GM18502 (cell line): ENCODE results near the gene FAM124A.
A peak's percentile ranks its signal among the peaks of the same experiment; 100 is the strongest.

Source experiments
- ATAC-seq: cut with Tn5 transposase; IDR thresholded peaks from one replicate; pipeline ENCODE4 v1.9.1; 2021; ENCODE audit warnings: mild to moderate bottlenecking; ENCODE audit not compliant: unreplicated experiment, poor library complexity

FAM124A gene

DNA sequence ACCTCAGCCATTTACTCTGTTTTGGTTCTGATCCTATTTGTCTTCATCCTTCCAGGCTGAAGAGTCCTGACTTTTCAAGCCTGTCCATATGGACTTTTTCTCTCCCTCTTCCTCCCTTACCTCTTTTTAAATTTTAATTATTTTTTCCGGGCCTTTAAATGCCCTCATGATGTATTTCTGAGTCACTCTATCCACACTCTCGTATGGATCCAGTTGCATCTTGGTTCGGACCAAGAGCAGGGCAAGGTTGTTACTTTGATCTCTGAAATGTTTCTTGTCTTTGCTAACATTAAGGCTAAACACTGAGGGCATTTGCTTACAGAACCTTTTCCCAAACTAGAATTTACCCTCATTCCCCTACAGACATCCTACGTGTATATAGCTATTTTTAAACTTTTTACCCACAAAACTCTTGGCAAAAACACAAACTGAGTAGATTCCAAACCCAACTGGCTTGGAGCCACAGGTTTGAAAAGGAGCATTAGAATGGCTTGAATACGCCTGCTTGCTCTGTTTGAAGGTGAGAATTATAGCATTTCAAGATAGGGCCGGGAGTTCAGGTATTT lies 69.9 kb downstream of the FAM124A start:
- no peak for ATAC-seq

DNA sequence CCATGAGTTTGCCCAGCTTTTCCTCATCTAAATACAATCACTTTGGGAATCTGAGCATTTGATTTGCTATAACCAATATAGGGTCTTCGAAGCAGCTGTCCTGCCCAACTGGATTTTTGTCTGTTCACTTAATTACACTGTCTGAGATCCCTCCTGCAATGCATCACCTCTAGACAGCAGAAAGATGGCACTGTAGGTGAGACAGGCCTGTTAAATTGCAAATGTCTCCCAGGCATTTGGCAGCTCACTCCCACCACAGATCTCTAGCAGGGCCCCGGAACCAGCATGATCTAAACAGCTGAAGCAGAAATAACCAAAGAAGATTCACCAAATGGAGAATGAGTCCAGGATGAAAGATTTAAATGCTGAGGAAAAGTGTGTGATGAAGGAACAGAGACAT lies 75.4 kb downstream of the FAM124A start:
- ATAC-seq: no peak

DNA sequence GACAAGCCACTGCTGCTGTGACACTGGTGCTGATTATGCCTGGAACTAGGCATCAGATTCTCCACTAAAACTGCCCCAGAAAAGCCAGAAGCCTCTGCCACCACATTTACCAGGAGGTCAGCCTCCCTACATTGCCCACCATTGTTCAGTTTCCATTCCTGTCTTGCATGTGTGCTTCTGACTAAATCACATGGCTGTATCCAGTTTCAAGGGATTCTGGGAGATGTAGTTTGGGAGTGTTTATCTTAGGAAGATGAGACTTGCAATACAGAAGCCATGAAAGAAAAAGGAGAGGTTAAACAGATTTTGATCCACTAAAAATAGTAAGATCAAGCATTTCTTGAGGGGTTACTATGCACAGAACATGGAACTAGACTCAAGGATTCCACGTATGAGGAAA lies 76.6 kb downstream of the FAM124A start:
- no peak for ATAC-seq

DNA sequence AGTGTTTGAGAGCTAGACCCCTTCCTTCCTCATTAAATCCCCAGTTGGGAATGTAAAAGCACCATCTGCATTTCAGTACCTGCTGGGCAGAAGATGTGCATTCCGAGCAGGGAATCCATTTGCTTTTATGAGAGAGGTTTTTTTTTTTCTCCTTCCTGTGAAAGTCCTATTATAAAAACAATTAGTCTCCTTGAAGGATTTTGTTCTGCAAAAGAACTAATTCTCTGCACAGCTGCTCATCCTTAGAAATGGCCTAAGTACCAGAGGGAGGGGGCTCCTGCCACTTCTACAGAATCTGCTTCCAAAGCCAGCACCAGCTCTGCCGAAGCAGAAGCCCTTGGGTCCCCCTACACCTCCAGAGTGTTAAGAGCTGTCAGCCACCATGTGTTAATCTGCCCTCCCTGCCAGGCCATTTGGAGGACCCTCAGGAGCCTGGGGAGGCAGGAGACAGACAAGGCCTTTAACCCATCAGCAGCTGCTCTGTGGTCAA lies 80.9 kb downstream of the FAM124A start:
- no peak for ATAC-seq

DNA sequence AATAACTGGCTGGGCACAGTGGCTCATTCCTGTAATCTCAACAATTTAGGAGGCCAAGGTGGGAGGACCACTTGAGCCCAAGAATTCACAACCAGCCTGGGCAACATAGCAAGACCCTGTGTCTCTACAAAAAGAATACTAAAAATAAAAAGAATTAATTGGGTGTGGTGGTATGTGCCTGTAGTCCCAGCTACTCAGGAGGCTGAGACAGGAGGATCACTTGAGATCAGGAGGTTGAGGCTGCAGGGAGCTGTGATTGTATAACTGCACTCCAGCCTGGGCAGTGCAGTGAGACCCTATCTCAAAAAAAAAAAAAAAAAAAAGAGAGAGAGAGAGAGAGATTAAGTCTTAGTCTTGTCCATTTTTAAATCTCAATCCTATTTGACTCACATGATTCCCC lies 81.7 kb downstream of the FAM124A start:
- no peak for ATAC-seq

DNA sequence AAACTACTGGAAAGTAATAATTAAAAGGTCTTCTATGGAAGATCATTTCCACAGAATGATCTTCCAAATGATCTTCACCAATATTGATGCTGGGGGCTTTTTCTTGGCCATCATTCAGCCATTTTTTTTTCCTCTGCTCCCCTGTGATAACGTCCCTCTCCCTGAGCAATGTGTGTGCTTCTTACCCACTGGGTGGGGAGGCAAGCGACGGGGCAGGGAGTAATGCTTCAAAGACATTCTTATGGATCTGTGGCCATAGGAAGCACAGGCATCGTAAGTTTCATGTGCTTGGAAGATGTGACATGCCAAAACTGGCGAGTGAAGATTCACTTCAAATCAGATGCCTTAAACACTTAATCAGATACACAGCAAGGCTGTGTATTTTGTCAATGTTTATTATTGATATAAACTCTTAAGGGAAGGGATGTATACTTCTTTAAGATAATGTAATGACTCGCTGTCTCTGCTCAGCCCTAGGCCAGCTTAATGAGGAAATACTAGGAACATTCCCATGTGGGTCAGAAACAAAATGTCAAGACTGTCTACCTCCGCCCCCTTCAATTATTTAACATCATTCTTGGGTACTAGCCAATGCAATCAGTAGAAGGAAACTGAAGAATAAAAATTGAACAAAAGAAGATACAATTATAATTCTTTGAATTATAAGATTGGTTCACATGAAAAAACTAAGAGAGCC lies 83.2 kb downstream of the FAM124A start:
- no peak for ATAC-seq

DNA sequence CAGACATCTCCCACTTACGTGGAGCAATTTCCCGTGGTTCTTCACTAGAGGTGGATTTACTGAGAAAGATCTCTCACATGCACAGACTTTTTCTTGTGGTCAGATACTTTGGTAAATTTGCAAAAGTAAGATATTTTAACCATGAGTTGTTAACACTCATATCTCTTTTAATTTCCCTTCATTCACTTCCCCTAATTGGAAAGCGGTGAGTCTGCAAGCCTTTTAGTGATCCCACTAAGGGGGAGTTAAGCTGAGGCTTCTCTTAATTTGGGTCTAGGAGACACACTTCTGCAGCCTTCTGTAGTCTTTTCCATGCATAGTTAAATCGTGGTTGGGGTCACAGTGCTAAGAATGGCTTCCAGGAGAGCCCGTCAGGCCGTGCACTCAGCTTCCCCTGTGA lies 86.6 kb downstream of the FAM124A start:
- ATAC-seq: no peak

DNA sequence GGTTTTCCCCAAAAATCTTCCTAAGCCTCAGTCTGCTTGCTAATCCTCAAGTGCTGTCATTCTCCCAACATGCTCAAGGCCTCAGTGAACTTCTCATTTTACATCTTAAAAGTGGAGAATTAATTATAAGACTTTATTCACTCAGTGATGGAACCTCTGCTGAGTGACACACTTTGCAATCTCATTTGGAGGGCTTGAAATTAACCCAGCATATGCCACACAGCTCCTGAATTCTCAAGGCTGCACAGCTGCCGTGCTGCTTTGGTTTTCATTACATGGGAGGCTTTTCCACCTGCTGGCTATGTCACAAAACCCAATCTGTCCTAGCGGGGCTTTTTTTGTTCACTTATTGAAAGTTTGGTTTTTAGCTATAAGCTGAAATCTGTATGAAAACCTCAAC lies 89.0 kb downstream of the FAM124A start:
- no peak for ATAC-seq

DNA sequence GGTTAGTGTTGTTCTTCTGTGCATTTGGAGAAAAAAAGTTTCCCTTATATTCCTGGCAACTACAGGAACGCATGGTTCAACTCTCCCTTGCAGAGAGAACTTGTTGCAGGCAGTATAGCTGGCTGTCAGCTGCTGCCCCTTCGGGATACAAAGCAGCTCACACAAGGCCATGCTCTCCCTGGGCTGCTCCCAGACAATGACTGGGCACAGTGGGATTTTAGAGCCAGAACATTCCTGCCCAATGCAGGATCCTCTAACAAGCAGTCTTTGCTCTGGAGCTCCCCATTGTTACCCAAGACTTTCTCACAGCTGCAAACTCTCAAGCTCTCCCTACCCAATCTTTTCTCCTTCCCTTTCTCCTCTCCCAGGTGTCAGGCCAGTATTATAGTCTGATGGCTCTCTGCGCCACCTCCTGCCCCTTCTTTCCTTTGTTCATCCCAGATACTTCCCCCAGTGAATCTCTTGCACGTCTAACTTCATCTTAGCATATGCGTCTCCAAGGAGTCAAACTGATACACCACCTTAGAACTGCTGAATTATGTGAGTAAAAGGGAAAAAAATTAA lies 89.8 kb downstream of the FAM124A start:
- ATAC-seq: no peak

DNA sequence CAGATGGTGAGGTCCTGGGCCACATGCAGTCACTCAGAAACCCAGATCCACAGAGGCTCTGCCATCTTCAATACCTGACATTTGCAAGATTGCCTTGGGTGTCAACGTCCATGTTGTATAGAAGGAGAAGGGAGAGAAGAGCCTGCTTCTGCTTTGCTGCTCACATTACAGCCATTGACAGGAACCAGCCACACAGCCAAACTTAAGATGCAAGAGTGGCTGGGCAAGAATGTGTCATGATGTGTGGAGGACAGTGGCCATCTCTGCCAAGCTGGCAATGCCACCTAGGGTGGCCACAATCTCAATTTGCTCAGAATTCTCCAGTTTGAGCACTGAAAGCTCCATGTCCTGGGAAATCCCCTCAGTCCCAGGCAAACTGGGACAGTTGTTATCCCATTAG lies 91.4 kb downstream of the FAM124A start:
- ATAC-seq: no peak

DNA sequence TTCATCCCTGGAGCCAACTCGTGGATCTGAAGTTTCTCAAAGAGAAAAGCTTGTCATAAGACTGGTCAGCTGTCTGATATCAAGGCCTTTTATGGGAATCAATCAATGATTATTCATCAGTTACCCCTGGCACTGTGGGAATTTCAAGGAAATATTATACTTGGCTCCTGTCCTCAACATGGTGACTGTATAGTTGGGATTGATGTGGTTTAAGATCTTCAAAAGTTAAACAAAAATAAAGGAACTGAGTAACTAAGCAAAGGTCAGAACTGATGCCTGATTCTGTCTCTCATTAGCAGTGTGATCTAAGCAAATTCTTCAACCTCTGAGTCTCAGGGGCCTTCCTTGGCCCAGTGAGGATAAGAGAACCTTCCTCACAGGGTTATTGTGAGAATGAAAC lies 95.1 kb downstream of the FAM124A start:
- no peak for ATAC-seq

DNA sequence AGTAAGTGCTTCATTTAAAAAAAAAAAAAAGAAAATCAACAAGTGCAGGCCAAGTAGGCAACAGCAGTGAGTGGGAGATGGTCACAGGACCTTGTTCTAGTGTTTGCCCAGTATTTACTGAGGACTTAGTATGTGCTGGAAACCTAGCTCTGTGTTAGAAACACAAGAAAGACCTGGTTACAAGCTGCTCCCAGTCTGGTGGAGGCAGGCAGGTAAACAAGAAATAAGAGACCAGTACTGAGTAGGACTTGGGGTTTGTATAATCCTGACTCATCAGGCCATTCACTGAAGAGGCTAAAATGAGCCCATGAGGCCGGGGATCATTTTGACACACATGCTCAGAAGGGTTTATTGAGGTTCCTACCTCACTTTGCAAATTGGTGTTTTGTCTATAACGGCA lies 95.8 kb downstream of the FAM124A start:
- ATAC-seq: no peak

DNA sequence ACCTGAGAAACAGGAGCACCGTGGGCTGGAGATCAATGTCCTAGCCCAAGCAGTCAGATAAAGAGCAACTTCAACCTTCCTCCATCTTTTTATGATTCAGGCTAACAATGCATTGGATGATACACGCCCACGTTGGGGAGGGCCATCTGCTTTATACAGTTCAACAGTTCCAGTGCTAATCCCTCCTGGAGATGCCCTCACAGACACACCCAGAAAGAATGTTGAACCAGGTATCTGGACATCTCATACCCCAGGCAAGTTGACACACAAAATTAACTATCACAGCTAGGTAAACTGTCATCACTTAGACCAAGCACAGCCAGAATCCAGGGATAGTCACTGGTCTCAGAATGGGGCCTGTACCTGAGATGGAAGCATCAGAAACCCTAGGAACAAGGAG lies 96.7 kb downstream of the FAM124A start:
- no peak for ATAC-seq

DNA sequence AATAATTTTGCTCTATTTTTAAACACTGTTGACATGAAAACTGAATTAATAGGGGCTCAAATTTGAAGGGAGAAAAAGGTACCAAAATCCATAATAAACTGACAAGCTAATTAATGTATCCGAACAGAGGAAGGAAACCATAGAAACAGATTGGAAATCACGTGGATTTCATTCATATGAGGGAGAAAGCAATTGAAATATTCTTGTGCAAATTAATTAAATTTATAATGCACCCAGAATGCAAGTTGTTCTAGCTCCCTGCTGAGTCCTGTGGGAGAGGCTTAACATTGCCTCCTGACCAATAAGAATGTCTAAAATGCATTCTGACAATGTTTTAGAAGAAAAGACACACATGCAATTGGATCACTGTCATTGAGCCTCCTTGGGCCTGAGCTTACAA lies 99.6 kb downstream of the FAM124A start:
- ATAC-seq: no peak

DNA sequence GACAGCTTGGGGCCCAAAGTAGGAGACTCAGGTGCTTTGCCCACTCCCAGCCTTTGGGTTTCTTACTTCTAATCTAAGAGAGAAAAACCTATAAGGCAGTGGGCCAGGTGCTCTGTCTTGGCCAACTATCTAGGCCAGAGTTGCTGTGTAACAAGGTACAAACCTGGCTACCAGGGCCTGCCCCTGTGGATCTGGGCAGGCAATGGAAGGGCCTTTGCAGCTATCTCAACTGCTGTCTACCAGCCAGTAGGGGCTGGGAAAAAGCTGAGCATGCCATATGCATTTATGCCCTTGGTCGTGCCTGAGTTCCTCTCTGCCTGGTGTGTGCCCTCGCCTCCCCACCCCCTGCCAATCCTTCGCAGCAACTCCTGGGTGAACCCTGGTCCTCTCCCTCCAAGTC lies 100.6 kb downstream of the FAM124A start:
- no peak for ATAC-seq

DNA sequence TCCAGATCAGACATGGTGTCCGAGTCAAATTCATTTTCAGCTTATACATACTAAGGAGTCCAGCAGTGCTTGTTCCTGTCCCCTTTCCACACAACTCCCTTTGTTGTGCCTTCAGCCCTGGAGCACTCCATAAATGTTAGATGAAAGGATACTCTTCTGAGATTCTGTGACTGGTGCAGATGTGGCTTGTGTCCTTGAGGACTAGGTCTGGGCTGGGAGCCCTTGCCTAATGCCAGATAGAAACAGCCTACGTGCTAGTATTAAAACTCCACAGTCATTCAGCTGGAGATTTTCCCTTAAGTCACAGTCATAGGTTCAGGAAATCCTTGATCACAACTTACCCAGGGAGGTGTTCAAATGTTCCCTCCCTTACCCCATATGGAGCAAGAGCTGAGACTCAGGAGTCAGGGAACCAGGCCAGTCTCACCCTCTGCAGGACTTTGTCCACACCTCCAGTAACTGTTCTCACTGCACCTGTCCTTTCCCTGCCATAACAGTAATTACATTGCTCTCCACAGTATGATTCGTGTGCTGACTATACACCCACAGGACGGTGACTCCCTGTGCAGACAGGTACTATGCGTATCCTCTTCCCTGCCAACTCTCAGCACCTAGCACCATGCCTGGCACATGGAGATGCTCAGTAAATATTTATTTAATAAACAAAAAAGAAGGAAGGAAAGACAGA lies 101.8 kb downstream of the FAM124A start:
- ATAC-seq: no peak

DNA sequence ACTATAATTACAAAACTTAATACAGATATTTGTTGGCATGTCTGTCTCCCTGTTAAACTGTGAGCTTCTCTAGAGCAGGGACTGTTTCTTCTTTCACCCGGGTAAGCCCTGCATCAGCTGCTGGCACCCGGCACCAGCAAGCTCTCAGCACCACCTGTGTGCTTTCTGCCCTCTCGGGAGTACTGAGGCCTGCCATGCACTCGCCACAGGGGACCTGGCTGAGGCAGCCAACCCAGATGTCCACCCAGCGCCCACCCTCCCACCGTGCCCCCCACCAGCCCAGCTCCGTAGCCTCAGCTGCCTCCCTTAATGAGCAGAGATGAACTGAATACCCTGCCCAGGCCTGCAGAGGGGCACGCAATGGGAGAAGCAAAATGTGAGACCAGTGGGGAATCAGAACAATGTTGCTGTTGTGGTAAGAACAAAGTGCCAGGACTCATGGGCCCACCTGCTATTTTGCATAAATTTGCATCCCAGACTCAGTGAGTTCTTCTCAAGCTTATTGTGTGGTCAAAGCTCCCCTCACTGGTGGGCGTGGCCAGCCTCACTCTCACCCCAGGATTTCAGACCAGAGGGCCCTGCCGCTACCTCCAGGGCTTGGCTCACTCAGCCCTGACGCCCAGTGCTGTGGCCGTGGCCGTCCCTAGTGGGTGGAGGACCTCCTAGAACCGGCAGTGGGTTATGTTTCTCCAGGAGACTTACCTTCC lies 102.7 kb downstream of the FAM124A start:
- peak; percentile 62 for ATAC-seq

DNA sequence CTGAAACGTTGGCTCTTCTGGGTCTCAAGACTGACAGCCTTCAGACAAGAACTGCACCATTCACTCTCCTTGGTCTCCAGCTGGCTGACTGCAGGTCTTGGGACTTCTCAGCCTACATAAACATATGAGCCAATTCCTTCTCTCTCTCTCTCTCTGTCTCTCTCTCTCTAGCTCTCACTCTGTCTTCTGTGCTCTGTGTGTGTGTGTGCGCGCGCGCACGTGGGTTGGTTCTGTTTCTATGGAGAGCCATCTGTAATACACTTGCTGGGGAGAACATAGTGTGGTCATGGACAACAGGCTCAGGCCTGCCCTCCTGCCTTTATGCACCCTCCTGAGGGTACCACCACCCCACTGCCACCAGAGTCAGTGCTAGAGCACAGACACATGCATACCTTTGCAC lies 103.6 kb downstream of the FAM124A start:
- no peak for ATAC-seq

DNA sequence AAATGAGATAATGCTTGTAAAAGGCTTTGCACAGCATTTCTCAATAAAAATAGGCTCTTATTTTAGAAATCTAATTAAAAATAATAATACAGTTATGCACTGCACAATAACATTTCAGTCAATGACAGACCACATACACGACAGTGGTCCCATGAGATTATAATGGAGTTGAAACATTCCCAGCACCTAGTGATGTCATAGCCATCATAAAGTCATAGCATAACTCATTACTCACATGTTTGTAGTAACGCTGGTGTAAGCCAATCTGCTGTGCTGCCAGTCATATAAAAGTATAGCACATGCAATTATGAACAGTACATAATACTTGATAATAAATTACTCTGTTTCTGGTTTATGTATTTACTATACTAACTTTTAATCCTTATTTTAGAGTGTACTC lies 104.6 kb downstream of the FAM124A start:
- no peak for ATAC-seq

DNA sequence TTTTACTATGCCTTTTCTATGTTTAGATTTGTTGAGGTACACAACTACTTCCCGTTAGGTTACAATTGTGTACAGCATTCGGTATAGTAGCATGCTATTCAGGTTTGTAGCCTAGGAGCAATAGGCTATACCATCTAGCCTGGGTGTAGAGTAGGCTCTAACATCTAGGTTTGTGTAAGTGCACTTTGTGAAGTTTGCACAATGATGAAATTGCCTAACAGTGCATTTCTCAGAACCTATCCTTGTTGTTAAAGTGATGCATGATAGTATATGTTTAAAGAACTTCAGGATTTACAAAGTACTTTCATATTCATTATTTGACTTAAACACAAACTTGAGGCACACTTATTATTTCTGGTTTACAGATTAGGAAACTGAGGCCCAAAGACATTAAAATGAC lies 105.8 kb downstream of the FAM124A start:
- no peak for ATAC-seq

DNA sequence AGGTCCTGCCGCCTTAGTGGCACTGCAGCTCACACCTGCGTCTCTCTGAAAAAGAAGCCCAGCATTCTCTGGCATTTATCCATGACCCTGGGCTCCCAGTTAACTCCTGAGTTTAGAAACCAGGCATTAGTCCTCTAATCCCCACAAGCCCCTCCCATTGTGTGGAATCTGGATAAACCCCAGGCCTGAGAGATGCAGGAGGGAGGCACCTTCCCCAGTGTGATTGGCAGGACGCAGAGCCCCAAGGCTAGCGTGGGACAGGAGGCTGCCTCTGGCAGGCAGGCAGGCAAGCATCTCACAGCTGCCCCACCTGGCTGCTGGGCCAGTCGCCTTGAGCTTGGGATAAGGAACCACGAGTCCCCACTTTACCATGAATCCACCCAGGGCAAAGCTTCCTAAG lies 106.3 kb downstream of the FAM124A start:
- no peak for ATAC-seq
